Activated naive CD4-positive, alpha-beta T cell treated with anti-CD3 and anti-CD28 coated beads, Interleukin-2, amount 50 U/mL, for 72 hours (primary cell): ENCODE data around the gene RPS6KA5. TPM values are rescaled to one million over a fixed set of nuclear protein-coding genes. Genes with fewer than 3 reads are reported as not detected.
A peak's percentile ranks its signal among the peaks of the same experiment; 100 is the strongest.

ENCODE experiments used
- ATAC-seq, 2 donors: fragments of 150-1000 bp; cut with Tn5 transposase; 2 replicates each; pipeline ENCODE4 v1.10.0; 2021; ENCODE audit warnings: mild to moderate bottlenecking in 2 of 2, moderate library complexity in 2 of 2
- DNase-seq, 2 donors: peaks; one replicate each; pipeline ENCODE4 v3.0.0; 2021 to 2022; ENCODE audit warnings: low spot score in 2 of 2
- H3K27ac Mint-ChIP-seq, 2 donors: one replicate each; pipeline ENCODE4 v1.8.0; 2022; ENCODE audit warnings: mild to moderate bottlenecking in 2 of 2, mixed read lengths in 2 of 2
- H3K36me3 Mint-ChIP-seq, 2 donors: one replicate each; pipeline ENCODE4 v1.8.0; 2022; ENCODE audit warnings: mixed read lengths in 2 of 2
- H3K9me3 Mint-ChIP-seq, 2 donors: one replicate each; pipeline ENCODE4 v1.8.0; 2022; ENCODE audit warnings: mixed read lengths in 2 of 2
- total RNA-seq, 2 donors: library from RNA; stranded (reverse); gene quantifications; one replicate each; pipeline ENCODE4 v1.2.3, GENCODE V29; 2022

RPS6KA5 gene
- total RNA-seq, 2 donors from 2014 or later: 15.7 to 17.7 TPM

GRCh38 chr14:90894241-90894640 is 166.2 kb downstream of the RPS6KA5 start:
- DNase-seq (no peak), ATAC-seq (no peak)
- Mint-ChIP-seq H3K36me3 (no peaks in the 10 kb centered on the region), H3K27ac (no peak overlapping the region), H3K9me3 (no peaks in the 10 kb centered on the region)

GRCh38 chr14:90893510-90893909 is 166.9 kb downstream of the RPS6KA5 start:
- Mint-ChIP-seq H3K27ac (no peak overlapping the region), H3K9me3 (no peaks in the 10 kb centered on the region), H3K36me3 (no peaks in the 10 kb centered on the region)
- ATAC-seq (no peak), DNase-seq (no peak)

GRCh38 chr14:90892970-90893369 is 167.5 kb downstream of the RPS6KA5 start:
- no peak for DNase-seq
- Mint-ChIP-seq H3K36me3 (no peaks in the 10 kb centered on the region), H3K9me3 (no peaks in the 10 kb centered on the region), H3K27ac (no peak overlapping the region)
- ATAC-seq: no peak

GRCh38 chr14:90891326-90891725 is 169.1 kb downstream of the RPS6KA5 start:
- Mint-ChIP-seq H3K27ac (no peak overlapping the region), H3K9me3 (no peaks in the 10 kb centered on the region), H3K36me3 (no peaks in the 10 kb centered on the region)
- DNase-seq (no peak), ATAC-seq (no peak)

GRCh38 chr14:90890322-90891020 is 170.0 kb downstream of the RPS6KA5 start:
- DNase-seq: no peak
- H3K9me3 Mint-ChIP-seq: no peaks in the 10 kb centered on the region
- H3K36me3 Mint-ChIP-seq: no peaks in the 10 kb centered on the region
- no peak overlapping the region for H3K27ac Mint-ChIP-seq
- no peak for ATAC-seq

GRCh38 chr14:90886297-90886815 is 174.1 kb downstream of the RPS6KA5 start:
- Mint-ChIP-seq H3K27ac (no peak overlapping the region), H3K36me3 (peaks cover 11 to 19% of the 10 kb centered on the region in 2 donors), H3K9me3 (peaks cover 0 to 9% of the 10 kb centered on the region in 2 donors)
- DNase-seq (no peak), ATAC-seq (no peak)

- DNase-seq (no peak), ATAC-seq (no peak)
- peaks cover 11 to 19% of the 10 kb centered on the region in 2 donors for H3K36me3 Mint-ChIP-seq
- H3K27ac Mint-ChIP-seq: peak overlapping the region in 1 of 2 donors; percentile 69
- peaks cover 0 to 9% of the 10 kb centered on the region in 2 donors for H3K9me3 Mint-ChIP-seq
Observed at GRCh38 chr14:90883782-90884181, 176.7 kb downstream of the RPS6KA5 start.

GRCh38 chr14:90883197-90883596 is 177.2 kb downstream of the RPS6KA5 start:
- ATAC-seq (no peak), DNase-seq (no peak)
- Mint-ChIP-seq H3K36me3 (peaks cover 11 to 19% of the 10 kb centered on the region in 2 donors), H3K9me3 (peaks cover 0 to 9% of the 10 kb centered on the region in 2 donors), H3K27ac (peak overlapping the region in 1 of 2 donors; percentile 69)

GRCh38 chr14:90880282-90880681 is 180.2 kb downstream of the RPS6KA5 start:
- Mint-ChIP-seq H3K27ac (no peak overlapping the region), H3K9me3 (peaks cover 0 to 14% of the 10 kb centered on the region in 2 donors), H3K36me3 (peaks cover 18 to 19% of the 10 kb centered on the region in 2 donors)
- ATAC-seq (no peak), DNase-seq (no peak)

- no peak for ATAC-seq
- no peak for DNase-seq
- Mint-ChIP-seq H3K36me3 (peaks cover 0 to 17% of the 10 kb centered on the region in 2 donors), H3K27ac (no peak overlapping the region), H3K9me3 (peaks cover 0 to 5% of the 10 kb centered on the region in 2 donors)
Observed at GRCh38 chr14:90874599-90874998, 185.8 kb downstream of the RPS6KA5 start.

- DNase-seq (no peak), ATAC-seq (peak; percentile 31 to 61)
- H3K9me3 Mint-ChIP-seq: peaks cover 0 to 3% of the 10 kb centered on the region in 2 donors
- H3K27ac Mint-ChIP-seq: peak overlapping the region in 1 of 2 donors; percentile 29
- peaks cover 0 to 14% of the 10 kb centered on the region in 2 donors for H3K36me3 Mint-ChIP-seq
Observed at GRCh38 chr14:90871605-90872233, 188.7 kb downstream of the RPS6KA5 start.

- no peak for DNase-seq
- ATAC-seq: no peak
- Mint-ChIP-seq H3K9me3 (no peaks in the 10 kb centered on the region), H3K27ac (no peak overlapping the region), H3K36me3 (peaks cover 0 to 9% of the 10 kb centered on the region in 2 donors)
Observed at GRCh38 chr14:90870950-90871604, 189.4 kb downstream of the RPS6KA5 start.

GRCh38 chr14:90867501-90867900 is 192.9 kb downstream of the RPS6KA5 start:
- no peaks in the 10 kb centered on the region for H3K9me3 Mint-ChIP-seq
- ATAC-seq: no peak
- no peak for DNase-seq
- no peak overlapping the region for H3K27ac Mint-ChIP-seq
- H3K36me3 Mint-ChIP-seq: no peaks in the 10 kb centered on the region

- no peak for ATAC-seq
- no peak overlapping the region for H3K27ac Mint-ChIP-seq
- no peaks in the 10 kb centered on the region for H3K9me3 Mint-ChIP-seq
- no peak for DNase-seq
- no peaks in the 10 kb centered on the region for H3K36me3 Mint-ChIP-seq
Observed at GRCh38 chr14:90866833-90867232, 193.6 kb downstream of the RPS6KA5 start.

- ATAC-seq: no peak
- no peaks in the 10 kb centered on the region for H3K36me3 Mint-ChIP-seq
- no peak for DNase-seq
- H3K27ac Mint-ChIP-seq: no peak overlapping the region
- H3K9me3 Mint-ChIP-seq: no peaks in the 10 kb centered on the region
Observed at GRCh38 chr14:90864741-90865140, 195.7 kb downstream of the RPS6KA5 start.

GRCh38 chr14:90858511-90858910 is 201.9 kb downstream of the RPS6KA5 start:
- H3K27ac Mint-ChIP-seq: no peak overlapping the region
- ATAC-seq: no peak
- no peaks in the 10 kb centered on the region for H3K9me3 Mint-ChIP-seq
- DNase-seq: no peak
- no peaks in the 10 kb centered on the region for H3K36me3 Mint-ChIP-seq

GRCh38 chr14:90857866-90858265 is 202.6 kb downstream of the RPS6KA5 start:
- ATAC-seq (no peak), DNase-seq (no peak)
- no peaks in the 10 kb centered on the region for H3K9me3 Mint-ChIP-seq
- no peaks in the 10 kb centered on the region for H3K36me3 Mint-ChIP-seq
- no peak overlapping the region for H3K27ac Mint-ChIP-seq
